HG03139 (cell line): ENCODE measurements around the gene CCL4.
"Not testable (repeated sequence)": the region's sequence is repeated elsewhere in the genome, so short reads cannot be mapped to it uniquely, and the experiment has no call there.

Experiments used
- ATAC-seq: cut with Tn5 transposase; IDR thresholded peaks from one replicate; pipeline ENCODE4 v1.9.1; 2021; ENCODE audit not compliant: unreplicated experiment

Gene CCL4

DNA sequence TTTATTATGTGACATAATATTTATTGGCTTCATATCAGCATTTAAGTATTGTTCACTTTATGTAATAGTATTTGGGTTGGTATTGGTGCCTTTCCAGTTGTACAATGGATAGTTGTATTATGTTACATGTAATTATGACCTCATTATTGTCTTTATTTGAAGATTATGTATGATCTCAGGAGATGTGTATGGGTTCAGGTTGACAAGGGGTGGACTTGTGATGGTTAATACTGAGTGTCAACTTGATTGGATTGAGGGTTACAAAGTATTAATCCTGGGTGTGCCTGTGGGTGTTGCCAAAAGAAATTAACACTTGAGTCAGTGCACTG lies 12.0 kb downstream of the CCL4 start:
- not testable (repeated sequence) for ATAC-seq

DNA sequence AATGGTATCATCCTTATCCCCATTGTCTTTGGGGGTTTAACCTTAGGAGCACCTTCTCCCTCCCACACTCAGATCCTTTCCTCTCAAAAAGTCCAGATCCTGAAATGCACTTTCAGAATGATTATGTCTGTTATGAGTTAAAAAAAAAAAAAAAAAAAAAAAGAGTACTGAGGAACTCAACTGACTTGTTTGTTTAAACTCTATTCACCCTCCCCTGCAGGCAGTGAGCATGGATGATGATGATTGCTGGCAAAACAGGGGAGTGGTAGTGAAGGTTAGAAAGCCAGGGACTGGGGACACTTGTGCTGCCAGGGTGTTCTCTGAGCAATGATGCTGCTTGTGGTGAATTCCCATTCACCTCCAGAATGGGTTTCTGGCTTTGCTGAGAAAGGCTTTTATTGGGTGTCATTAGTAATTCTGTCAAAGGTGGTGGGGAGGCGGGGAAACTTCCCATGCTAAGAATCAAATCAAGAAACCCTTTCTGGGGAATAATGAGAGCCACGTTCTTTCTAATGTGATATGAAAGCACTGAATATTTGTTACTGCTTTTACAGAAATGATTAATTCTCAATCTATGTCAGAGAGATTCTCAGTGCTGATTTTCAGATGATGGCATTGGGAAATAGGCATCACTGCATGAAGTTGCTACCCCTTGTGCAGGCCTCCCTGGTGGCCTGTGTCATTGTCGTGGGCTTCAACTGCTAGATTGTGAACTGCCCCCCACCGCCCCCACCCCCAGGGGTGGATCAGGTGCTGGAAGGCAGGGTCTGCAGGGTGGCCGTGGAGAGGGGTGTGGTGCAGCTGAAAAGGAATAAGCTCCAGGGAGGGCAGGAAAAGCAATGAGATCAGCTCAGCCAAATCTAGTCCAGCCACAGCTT lies 14.1 kb downstream of the CCL4 start:
- no peak for ATAC-seq

DNA sequence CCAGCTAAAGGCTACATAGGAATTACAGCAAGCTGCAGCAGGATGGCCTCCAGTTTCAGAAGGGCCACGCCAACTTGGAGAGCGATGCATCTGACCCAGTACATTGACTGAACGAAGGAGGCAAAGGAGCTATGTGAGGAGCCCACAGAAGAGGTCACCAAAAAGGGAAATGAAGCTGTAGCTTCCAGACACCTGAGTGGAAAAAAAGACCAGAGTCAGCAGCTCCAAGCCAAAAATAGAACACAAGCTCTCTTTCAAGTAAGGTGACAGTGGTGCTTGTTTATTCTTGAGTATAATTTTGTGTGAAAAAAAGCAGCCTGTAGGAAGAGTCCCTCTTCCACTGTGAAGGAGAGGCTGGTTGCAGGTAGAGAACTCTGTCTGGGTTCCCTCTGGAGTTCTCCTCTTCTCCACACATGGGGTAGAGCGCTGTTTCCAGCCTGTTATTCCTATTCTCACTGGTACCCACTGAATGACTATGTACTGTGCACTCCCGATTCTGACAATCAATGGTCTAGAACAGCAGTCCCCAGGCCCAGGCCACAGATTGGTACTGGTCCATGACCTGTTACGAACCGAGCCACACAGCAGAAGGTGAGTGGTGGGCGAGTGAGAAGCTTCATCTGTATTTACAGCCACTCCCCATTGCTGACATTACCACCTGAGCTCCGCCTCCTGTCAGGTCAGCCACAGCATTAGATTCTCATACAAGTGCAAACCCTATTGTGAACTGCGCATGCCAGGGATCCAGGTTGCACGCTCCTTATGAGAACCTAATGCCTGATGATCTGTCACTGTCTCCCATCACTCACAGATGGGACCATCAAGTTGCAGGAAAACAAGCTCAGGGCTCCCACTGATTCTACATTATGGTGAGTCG lies 15.1 kb downstream of the CCL4 start:
- ATAC-seq = no peak

DNA sequence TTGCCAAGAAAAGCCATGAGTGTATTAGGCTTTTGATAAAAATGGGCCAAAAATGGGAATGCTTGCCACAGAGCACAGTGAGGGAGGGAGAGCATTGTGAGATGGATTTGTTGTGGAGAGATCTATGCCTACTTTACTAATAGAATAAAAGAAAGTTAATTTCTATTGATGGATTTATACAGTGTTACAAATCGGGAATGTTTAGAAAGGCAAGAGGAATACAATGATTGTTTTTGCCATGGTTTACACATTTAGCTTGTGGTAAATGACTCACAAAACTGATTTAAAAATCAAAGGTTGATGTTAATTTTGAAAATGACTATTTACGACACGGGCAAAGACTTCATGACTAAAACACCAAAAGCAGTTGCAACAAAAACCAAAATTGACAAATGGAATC lies 16.6 kb downstream of the CCL4 start:
- ATAC-seq = no peak

DNA sequence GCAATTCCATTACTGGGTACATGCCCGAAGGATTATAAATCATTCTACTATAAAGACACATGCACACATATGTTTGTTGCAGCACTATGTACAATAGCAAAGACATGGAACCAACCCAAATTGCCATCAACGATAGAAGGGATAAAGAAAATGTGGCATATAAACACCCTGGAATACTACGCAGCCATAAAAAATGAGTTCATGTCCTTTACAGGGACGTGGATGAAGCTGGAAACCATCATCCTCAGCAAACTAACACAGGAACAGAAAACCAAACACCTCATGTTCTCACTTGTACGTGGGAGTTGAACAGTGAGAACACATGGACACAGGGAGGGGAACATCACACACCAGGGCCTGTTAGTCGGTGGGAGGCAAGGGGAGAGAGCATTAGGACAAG lies 17.5 kb downstream of the CCL4 start:
- ATAC-seq = not testable (repeated sequence)

DNA sequence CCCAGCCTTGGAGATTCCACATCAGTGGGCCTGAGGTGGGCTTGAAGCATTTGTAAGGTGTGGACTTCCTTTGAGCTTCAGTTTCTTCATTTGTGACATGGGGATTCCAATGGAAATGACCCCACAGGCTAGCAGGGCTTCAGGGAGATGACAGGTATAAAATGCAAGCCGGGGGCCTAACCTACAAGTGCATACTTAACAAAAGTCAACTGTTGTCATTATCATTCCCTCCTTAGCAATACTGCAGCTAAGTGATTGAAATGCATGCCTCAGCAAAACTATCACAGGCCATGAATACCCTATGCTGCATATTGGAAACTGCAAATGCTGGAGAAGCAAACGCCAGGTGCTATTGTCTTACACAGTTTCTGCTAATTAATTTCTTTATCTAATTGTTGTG lies 19.8 kb downstream of the CCL4 start:
- no peak for ATAC-seq

DNA sequence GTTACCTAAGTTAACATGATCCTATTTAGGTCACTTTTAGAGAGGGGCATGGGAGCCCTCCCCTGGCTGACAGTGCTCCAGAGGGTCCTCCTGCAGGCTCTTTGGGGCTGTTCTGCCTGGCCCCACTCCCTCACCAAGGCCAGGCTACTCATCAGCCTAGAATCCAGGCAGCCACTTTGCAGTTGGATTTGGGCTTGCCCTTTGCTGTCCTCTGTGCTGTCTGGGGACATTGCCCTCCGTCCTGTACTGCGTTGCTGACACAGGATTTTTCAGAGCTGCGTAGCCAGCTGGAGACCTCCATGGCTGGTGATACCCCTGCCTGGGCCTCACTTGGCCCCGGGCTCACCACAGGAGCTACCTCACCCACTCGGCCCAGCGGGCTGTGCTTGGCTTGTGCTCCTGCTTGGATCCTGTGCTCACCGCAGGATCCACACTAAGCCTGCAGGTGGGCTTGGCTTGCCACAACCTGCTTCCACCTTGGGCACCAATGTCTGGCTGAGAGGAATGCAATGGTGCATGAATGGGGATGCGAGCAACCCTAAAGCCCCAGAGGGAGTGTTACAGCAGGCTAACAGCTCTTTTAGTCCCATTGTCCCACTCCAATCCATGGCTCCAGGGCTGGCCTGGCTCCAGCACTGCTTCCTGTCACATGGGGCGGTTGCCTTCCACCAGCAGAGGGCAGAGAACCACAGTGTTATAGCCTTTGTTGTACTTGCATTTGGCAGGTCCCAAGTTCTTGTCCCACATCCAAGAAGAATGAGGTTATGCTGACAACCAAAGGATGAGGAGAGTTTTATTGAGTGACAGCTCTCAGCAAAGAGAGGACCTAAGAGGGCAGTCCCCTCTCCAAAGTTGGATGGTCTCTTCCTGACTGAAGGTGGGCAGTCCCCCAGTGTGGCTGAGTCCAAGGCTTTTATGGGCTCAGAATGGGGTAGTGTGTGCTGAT lies 21.5 kb downstream of the CCL4 start:
- no peak for ATAC-seq

DNA sequence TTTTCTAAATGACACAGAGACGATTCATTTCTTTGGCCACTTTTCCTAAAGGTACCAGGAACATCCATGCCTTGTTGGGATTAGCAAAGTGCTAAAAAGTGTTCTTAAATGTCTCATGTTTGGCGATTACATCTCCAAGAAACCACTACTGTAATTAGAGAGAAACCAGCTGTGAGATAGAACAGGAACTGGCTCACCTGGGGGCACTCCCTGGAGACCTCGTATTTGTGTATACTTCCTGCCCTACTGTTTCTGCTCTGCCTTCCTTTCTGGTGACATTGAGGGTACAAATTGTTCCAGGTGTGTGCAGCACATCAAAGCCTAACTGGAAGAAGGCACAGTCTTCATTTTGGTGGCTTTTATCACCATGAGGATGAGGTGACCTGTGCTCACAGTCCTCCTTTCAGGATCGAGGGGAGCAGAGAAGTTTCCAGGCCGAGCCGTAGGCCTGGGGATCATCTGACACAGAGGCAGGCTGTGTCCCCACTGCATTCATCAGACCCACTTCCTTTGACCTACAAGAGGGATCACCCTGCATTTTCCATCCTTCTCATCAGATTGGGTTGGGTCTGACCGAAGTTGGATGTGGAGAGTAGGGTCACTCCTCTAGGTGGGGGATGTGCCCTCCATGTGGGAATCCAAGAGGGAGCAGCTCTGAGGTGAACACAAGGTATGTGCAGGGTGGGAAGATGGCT lies 23.7 kb downstream of the CCL4 start:
- no peak for ATAC-seq

DNA sequence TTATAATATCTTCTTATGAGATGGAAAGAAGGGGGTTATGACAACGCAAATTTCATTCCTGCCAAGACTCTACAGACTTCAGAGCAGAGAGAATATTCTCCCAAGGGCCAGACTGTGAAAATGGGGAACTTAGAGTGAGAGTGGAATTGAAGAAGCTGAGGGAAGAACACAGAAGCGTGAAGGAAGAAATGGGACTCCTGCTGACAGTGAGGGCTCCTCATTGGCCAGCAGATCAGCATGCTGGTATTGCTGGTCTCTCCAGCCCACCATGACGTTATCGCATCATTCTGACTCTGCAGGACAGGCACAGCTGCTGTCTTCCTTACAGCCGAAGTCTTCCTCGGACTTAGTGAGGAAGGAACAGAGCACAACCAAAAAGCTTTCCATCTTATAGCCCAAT lies 24.3 kb downstream of the CCL4 start:
- no peak for ATAC-seq

DNA sequence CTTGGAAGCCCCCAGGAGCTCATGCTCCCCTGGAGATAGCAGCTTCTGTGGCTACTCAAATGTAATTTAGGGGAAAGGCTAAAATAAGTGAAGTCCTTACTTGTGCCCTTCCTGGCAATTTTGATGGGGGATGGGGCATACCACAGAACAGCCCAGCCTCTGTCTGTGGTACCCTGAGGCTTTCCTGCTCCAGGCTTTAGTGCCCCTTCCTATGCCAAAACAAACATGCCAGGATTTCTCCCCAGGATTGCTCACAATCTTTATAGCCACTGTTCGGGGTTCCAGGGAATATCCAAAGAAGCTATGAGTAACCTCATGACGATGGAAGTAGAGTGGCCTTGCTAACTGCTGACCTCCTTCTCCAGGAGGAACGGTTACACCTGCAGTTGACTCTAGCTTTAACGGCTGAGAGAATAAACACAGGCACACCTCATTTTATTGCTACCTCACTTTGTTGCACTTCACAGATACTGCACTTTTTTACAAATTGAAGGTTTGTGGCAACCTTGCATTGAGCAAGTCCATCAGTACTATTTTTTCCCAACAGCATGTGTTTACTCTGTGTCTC lies 24.9 kb downstream of the CCL4 start:
- no peak for ATAC-seq

DNA sequence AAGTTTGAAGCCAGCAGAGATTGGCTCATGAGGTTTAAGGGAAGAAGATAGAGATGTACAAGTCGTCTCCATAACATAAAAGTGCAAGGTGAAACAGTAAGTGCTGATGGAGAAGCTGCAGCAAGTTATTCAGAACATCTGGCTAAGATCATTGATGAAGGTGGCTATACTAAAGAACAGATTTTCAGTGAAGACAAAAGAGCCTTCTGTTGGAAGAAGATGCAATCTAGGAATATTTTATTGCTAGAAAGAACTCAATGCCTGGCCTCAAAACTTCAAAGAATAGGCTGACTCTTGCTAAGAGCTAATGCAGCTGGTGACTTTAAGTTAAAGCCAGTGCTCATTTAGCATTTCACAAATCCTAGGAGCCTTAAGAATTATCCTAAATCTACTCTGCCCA lies 26.0 kb downstream of the CCL4 start:
- ATAC-seq = no peak

DNA sequence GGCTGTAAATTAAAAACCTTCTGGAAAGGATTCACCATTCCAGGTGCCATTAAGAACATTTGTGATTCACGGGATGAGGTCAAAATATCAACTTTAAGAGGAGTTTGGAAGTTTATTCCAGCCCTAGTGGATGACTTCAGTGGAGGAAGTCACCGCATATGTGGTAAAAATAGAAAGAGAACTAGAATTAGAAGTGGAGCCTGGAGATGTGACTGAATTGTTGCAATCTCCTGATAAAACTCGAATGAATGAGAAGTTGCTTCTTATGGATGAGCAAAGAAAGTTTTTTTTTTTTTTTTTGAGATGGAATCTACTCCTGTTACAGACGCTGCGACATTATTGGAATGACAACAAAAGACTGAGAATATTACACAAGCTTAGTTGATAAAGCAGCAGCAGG lies 26.7 kb downstream of the CCL4 start:
- ATAC-seq = no peak

DNA sequence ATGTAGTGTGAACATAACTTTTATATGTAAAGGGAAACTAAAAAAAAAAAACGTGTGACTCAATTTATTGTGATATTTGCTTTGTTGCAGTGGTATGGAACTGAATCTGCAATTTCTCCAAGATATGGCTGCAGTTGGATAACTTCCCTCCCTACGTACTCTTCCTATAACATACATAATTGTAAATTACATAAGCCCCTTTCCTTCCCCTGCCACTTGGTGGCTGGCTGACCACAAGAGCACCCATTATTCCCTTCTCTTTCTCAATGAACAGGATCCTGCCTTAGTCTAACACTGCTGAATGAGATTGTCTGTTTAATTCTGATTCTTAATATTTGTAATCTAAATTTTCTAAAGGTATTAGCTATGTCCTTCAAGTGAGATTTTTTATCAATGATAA lies 27.8 kb downstream of the CCL4 start:
- no peak for ATAC-seq

DNA sequence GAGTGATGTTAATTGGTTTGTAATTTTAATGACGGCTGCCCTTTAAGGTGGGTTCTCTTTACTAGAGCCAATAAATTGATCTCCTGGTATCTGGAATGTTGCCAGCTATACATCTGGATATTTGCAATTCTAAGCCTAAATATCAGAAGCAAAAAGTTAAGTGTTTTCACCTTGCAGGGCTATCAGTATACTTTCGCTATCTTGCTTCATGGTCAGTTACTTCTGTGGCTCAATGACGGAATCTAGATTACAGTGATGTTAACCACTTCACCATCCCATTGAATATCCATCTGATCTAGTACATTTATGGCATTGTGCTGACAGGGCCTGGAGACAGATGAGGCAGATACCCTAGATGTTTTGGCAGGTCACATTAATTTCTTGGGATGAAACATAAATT lies 28.3 kb downstream of the CCL4 start:
- no peak for ATAC-seq

DNA sequence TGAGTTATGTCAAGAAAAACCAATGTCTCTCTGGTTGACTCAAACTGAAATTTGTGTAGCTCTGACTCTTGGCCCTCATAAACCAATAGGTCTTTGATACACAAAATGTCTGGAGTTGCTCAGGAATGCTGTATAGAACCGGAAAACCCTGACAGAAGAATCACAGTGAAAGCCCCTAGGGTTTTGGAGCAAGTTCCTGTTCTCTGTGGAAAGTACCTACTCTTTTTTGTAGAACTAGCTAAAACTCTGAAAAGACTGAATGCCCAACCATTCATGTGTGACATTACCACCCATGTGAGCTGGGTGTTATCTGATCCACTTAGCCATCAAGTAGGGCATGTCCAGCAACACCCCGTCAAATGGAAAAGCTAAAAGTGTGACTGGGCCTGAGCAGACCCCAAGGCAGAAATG lies 28.8 kb downstream of the CCL4 start:
- no peak for ATAC-seq

DNA sequence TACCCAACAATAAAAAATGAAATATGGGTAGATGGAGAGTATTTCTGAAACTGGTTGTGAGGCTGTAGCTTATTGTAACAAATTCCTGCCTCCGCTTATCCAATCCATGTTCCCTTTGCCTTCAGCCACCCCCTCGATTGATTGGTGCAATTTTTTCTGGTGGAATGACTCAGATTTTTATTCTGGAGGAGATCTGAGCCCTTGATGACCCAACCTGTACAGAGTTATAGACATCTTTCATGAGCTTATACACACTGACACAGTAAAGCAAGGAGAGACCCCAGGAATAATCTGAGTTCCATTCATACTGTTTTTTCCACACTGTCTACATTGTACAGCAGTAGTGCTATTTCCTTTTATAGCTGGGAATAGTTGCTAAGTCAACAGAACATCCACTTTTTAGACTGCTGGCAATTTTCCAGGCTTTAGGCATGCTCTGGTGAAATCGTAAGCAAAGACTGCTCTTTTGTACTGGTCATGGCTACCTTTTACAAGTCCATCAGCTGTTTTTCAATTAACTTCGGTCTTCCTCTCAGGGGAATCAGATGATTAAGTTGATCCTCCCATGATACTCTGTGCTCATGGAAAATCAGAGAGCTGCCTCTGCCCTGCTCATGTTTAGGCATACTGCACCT lies 30.1 kb downstream of the CCL4 start:
- ATAC-seq = no peak

DNA sequence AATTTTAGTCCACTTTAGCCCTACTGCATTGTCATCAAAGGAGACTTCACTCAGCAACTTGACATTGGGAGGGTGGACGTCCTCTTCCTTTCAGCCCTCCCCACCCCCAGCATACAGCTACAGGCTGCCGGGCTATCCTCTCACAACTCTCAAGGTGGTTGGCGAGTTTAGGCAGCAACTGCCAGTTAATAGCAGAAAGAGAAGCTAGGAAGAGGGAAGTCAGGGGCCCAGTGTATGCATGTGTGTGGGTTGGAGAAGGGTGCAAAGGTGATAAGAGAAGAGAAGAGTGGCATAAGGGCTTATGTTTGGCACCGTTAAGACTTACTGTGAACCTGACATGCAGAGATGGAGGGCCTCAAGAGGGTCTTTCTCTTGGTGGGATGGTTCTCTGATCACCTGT lies 31.8 kb downstream of the CCL4 start:
- no peak for ATAC-seq

DNA sequence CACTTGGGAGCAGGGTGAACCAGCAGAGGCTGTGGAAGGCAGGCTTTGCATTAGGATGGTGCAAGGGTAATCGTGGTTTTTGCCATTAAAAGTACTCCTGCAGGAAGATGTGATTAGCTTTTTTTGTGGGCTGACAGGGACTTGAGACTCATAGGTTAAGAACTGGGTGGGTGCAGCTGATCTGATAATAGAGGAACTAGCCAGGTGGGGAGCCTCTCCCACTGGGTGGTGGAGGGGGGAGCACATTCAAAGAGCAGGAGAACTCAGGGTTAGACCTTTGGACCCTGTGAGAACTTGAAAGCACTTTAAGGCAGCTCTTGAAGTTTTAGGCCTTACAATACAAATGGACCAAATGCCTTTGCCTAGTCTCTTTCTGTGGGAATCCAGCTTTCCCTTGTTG lies 32.4 kb downstream of the CCL4 start:
- ATAC-seq = no peak

DNA sequence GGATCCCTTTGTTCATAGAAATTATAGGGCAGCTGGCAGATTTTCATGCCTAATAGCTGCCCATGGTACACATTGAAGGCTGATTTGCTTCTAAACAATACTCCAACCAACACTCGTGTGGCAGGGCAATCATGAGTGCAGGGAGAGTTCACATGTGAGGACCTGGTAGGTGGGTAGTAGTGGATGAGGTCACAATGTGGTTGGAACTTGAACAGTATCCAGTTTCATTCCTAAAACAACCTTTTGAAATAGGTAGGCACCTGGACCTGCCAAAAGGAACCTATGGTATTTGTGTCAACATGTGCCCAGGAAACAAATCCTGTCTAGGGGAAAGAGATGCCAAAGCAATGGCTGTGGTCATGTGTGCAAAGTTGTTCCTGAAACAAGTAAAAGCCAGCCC lies 32.8 kb downstream of the CCL4 start:
- no peak for ATAC-seq

DNA sequence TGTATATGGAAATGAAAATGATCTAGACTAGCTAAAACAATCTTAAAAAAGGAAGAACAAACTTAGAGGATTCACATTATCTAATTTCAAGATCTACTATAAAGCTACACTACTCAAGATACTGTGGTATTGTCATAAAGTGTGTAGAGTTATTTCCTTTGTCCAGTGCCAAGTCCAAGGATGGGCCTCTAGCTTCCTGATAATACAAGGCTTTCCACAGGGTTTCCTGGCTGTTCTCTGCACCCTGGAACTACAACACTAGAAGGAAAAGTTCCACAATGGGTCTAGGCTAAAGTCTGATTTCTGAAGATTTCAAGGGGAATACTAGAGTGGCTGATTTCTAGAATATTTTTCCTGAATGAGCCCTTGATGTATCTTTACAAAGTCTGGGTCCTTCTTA lies 38.6 kb downstream of the CCL4 start:
- no peak for ATAC-seq
